Psoas muscle (tissue), 8 donors: Measurements from ENCODE around the gene INSYN1. TPM values are rescaled to one million over a fixed set of nuclear protein-coding genes. Genes with fewer than 3 reads are reported as not detected.

Source experiments
- ATAC-seq, 4 donors: fragments of 200-7000 bp; cut with Tn5 transposase; one replicate each; pipeline ENCODE4 v1.9.1; 2020; ENCODE audit warnings: moderate library complexity in 3 of 4, mild to moderate bottlenecking in 2 of 4
- DNase-seq, 2 donors: peaks; one replicate each; pipeline ENCODE4 v3.0.0-alpha.2; 2020
- H3K27ac ChIP-seq: fragments of 200-600 bp; one replicate; pipeline ENCODE4 v1.8.0; 2022
- H3K27me3 ChIP-seq, 3 donors: fragments of 200-600 bp in 1 of 3; one replicate each; pipeline versions ENCODE4 v1.6.1 to v1.8.0; 2013 to 2022; ENCODE audit warnings: low read length in 2 of 3, mild to moderate bottlenecking in 2 of 3, moderate library complexity in 1 of 3; ENCODE audit not compliant: insufficient read depth in 3 of 3
- H3K36me3 ChIP-seq, 2 donors: fragments of 200-600 bp in 1 of 2; one replicate each; pipeline versions ENCODE4 v1.6.1 to v1.8.0; 2013 to 2022; ENCODE audit warnings: low read depth in 1 of 2, mild to moderate bottlenecking in 1 of 2, moderate library complexity in 1 of 2; ENCODE audit not compliant: insufficient read depth in 1 of 2
- H3K4me1 ChIP-seq: fragments of 200-600 bp; one replicate; pipeline ENCODE4 v1.8.0; 2022
- H3K4me3 ChIP-seq: fragments of 200-600 bp; one replicate; pipeline ENCODE4 v1.8.0; 2022; ENCODE audit warnings: mild to moderate bottlenecking
- H3K9me3 ChIP-seq: fragments of 200-600 bp; one replicate; pipeline ENCODE4 v1.8.0; 2022
- CTCF ChIP-seq: fragments of 200-600 bp; IDR thresholded peaks from one replicate; pipeline ENCODE4 v1.8.0; 2022; ENCODE audit warnings: antibody characterized with exemption
- WGBS, 3 donors: extraction: QIAGEN DNeasy Blood & Tissue Kit; methylation state at CpG; one replicate each; pipeline versions ENCODE4 v1.1.6 to v1.1.7; 2013; 5-methylcytosine and 5-hydroxymethylcytosine counted together
- intact Hi-C, 2 donors: fragments of 100-400 bp; cut with DNase I; formaldehyde crosslinking; loops; one replicate each; pipeline versions ENCODE4 v1.11.0 to v1.14.2; 2022
- polyA plus RNA-seq, 3 donors: library from polyadenylated mRNA; stranded (reverse); fragments of 200-250 nt; gene quantifications; one replicate each; pipeline ENCODE4 v1.2.3, GENCODE V29; 2013
- total RNA-seq, 4 donors: library from RNA; stranded (reverse); fragmentation: NEBNext Ultra II Directional in 2 of 4; extraction: Animal tissue kit (Norgen Biotek cat#: 25700) in 2 of 4; gene quantifications; one replicate each; pipeline versions ENCODE4 v1.2.1 to v1.2.4, GENCODE V29; 2021 to 2023
- donor health status: healthy with polysubstance abuse.
- donor health status: DM: no; HTN: no; CAD: no; lungs with moderate emphysema.
- donor health status: Bipolar disorder and iron deficiency.
- donor health status: healthy.
- donor health status: DM: yes; HTN: yes; CAD: no.
- donor health status: DM: no; HTN: no; CAD: no.
- donor health status: DM: no; HTN: no; CAD: no.
- donor health status: DM: yes; HTN: yes; CAD: no.

INSYN1 gene
- total and polyA plus RNA-seq, 7 donors = 0.42 to 10.8 (median 3.8) TPM

- intact Hi-C loops = no loop called here
- Histone ChIP-seq H3K9me3 (no peaks in the 10 kb centered on the region), H3K27me3 (peaks cover 0 to 2% (median 1%) of the 10 kb centered on the region in 3 donors), H3K36me3 (no peaks in the 10 kb centered on the region), H3K27ac (no peak overlapping the region), H3K4me3 (no peak overlapping the region), H3K4me1 (no peaks in the 10 kb centered on the region)
- ATAC-seq (no peak), DNase-seq (no peak)
- WGBS, 3 donors = 54 to 59% (median 57%) methylated on average over 9 of the region's 9 CpGs
- TF ChIP-seq CTCF = no peak
These were observed 14.8 kb upstream of the INSYN1 start for GRCh38 chr15:73767806-73768501.

GRCh38 chr15:73766598-73766997 is 13.4 kb upstream of the INSYN1 start:
- H3K9me3 ChIP-seq = no peaks in the 10 kb centered on the region
- peaks cover 0 to 14% (median 2%) of the 10 kb centered on the region in 3 donors for H3K27me3 ChIP-seq
- ATAC-seq = no peak
- no peaks in the 10 kb centered on the region for H3K36me3 ChIP-seq
- H3K4me3 ChIP-seq = no peak overlapping the region
- TF ChIP-seq CTCF = no peak
- no peaks in the 10 kb centered on the region for H3K4me1 ChIP-seq
- H3K27ac ChIP-seq = no peak overlapping the region
- 75 to 100% (median 89%) methylated on average over 1 of the region's 1 CpG for WGBS, 3 donors
- no peak for DNase-seq
- intact Hi-C loops = no loop called here

GRCh38 chr15:73765778-73766177 is 12.6 kb upstream of the INSYN1 start:
- H3K4me3 ChIP-seq = no peak overlapping the region
- WGBS, 3 donors = 89 to 95% (median 91%) methylated on average over 1 of the region's 1 CpG
- no peaks in the 10 kb centered on the region for H3K36me3 ChIP-seq
- no peak for DNase-seq
- no peak overlapping the region for H3K27ac ChIP-seq
- peaks cover 0 to 18% (median 2%) of the 10 kb centered on the region in 3 donors for H3K27me3 ChIP-seq
- TF ChIP-seq CTCF = no peak
- no peaks in the 10 kb centered on the region for H3K9me3 ChIP-seq
- ATAC-seq = no peak
- intact Hi-C loops = no loop called here
- H3K4me1 ChIP-seq = no peaks in the 10 kb centered on the region

- Histone ChIP-seq H3K4me3 (no peak overlapping the region), H3K36me3 (no peaks in the 10 kb centered on the region), H3K27ac (no peak overlapping the region), H3K9me3 (no peaks in the 10 kb centered on the region), H3K4me1 (no peaks in the 10 kb centered on the region), H3K27me3 (peaks cover 0 to 31% (median 2%) of the 10 kb centered on the region in 3 donors)
- intact Hi-C loops = no loop called here
- 66 to 74% (median 70%) methylated on average over 3 of the region's 3 CpGs for WGBS, 3 donors
- DNase-seq (no peak), ATAC-seq (no peak)
- TF ChIP-seq CTCF = no peak
These were observed 10.8 kb upstream of the INSYN1 start for GRCh38 chr15:73763931-73764330.
